ENCODE measurements around the gene APOL5.

DNA sequence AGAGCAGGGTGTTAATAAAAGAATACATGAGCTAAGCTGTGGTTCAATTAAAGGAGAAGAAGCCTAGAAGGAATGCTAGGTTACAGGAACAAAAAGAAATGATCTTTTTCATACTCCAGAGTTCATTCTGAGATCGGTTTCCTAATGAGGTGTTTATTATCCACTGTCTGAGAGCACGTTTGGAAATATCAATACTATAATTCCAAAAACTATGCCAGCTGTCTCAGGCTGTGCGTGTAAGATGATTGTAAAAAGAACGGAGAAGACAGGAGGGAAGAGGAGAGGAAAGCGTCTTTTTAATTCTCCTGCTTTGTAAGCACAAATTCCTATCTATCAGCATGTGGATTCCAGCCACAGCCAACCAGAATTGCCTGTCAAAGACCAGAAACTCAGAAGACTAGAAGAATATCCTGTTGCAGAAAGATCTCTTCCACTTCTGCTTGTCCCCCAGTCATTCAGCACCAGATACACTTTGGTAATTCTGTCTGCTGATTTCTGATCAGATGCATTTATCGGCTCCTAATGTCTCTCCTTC lies 25.7 kb downstream of the APOL5 start:
- TF ChIP-seq, protein P1, sequence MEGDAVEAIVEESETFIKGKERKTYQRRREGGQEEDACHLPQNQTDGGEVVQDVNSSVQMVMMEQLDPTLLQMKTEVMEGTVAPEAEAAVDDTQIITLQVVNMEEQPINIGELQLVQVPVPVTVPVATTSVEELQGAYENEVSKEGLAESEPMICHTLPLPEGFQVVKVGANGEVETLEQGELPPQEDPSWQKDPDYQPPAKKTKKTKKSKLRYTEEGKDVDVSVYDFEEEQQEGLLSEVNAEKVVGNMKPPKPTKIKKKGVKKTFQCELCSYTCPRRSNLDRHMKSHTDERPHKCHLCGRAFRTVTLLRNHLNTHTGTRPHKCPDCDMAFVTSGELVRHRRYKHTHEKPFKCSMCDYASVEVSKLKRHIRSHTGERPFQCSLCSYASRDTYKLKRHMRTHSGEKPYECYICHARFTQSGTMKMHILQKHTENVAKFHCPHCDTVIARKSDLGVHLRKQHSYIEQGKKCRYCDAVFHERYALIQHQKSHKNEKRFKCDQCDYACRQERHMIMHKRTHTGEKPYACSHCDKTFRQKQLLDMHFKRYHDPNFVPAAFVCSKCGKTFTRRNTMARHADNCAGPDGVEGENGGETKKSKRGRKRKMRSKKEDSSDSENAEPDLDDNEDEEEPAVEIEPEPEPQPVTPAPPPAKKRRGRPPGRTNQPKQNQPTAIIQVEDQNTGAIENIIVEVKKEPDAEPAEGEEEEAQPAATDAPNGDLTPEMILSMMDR (conservative IDR thresholded peaks at IDR 0.05; ENCODE audit: low read depth, low read length) = no peak
- TF ChIP-seq EZH2phosphoT487 (IDR thresholded peaks at IDR 0.05; ENCODE audit: borderline replicate concordance, low read length) = no peak

All from PC-3 (cell line).